Germinal center (tissue), 1 donor: Measurements from ENCODE around the gene MRS2.
"Not testable (repeated sequence)": the region's sequence is repeated elsewhere in the genome, so short reads cannot be mapped to it uniquely, and the experiment has no call there.

Experiments
- DNase-seq: peaks from one replicate; pipeline ENCODE4 v3.0.0; 2012; ENCODE audit warnings: mixed read lengths, low spot score

Gene MRS2

GRCh38 chr6:24387818-24388217 lies 14.9 kb upstream of the MRS2 start:
- DNase-seq = no peak

- DNase-seq = no peak
These were observed 11.5 kb upstream of the MRS2 start for GRCh38 chr6:24391208-24391607.

- DNase-seq = no peak
These were observed 10.9 kb upstream of the MRS2 start for GRCh38 chr6:24391756-24392405.

DNA sequence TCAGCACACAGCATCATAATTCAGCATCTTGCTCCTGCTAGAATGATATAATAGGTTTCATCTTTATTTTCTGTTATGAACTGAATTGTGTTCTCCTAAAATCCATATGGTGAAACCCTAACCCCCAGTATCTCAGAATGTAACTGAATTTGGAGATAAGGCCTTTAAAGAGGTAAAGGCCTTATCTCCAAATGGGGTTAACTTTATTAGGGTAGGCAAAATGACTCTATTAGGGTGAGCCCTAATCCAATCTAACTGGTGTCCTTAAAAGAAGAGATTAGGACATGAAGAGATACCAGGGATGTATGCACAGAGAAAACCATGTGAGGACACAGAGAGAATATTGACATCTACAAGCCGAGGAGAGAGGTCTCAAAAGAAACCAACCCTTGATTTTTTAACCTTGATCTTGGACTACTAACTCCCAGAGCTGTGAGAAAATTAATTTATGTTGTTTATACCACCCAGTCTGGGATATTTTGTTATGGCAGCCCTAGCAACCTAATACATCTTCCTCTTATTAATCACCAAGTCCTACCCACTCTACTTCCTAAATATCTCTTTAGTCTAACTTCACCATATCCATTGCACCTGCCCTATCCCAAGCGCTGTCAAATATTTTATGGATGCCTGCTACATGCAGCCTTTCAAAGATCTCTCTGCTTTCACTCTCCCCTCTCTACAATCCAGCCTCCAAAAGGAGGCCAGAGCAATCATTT lies 8.5 kb upstream of the MRS2 start:
- DNase-seq = no peak

DNA sequence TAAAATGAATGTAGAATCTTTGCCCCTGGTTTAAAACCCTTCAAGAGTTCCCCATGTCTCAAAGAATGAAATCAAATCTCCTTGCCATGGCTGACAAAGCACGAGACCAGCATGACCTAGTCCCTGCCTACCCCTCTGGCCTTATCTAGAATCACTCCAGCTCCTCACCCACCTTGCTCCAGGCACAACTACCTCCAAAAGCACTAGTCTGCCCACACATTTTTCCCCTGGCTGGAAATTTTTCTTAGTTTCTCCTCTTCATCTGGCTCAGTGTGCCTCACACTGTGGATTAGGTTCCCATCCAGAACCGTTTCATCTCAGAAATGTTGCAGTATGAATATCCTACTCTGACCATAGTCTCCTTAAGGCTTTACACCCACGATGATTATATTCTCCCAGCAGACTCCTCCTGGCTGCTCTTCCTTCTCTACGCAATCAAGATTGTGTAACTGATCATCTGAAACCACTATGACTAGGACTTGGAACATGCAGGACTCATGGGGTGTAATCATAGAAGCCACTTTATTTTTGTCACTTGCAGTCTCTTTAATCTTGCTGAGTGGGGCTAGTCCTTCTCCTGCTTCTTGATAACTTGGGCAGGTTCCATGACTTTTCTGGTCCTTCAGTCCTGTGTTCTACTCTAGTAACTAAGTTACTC lies 7.8 kb upstream of the MRS2 start:
- DNase-seq = no peak

GRCh38 chr6:24396824-24397223 lies 5.9 kb upstream of the MRS2 start:
- no peak for DNase-seq

DNA sequence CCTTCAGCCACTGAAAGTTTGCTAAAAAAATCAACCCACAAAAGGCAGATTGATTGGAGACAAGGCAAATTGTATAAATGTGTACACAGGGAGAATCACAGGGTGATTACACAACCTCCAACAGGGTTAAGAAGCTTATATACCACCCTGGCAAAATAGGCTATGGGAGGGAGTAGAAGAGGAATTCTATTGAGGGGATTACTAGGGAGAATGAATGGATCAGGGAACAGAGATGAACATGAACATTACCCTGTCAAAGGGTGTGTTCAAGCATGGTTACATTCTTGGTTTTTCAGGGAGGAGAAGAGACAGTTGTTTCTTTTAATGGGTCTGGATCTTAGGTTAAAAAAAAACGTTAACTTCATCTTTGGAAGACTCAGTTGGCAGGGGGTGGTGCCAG lies 5.1 kb upstream of the MRS2 start:
- no peak for DNase-seq

DNA sequence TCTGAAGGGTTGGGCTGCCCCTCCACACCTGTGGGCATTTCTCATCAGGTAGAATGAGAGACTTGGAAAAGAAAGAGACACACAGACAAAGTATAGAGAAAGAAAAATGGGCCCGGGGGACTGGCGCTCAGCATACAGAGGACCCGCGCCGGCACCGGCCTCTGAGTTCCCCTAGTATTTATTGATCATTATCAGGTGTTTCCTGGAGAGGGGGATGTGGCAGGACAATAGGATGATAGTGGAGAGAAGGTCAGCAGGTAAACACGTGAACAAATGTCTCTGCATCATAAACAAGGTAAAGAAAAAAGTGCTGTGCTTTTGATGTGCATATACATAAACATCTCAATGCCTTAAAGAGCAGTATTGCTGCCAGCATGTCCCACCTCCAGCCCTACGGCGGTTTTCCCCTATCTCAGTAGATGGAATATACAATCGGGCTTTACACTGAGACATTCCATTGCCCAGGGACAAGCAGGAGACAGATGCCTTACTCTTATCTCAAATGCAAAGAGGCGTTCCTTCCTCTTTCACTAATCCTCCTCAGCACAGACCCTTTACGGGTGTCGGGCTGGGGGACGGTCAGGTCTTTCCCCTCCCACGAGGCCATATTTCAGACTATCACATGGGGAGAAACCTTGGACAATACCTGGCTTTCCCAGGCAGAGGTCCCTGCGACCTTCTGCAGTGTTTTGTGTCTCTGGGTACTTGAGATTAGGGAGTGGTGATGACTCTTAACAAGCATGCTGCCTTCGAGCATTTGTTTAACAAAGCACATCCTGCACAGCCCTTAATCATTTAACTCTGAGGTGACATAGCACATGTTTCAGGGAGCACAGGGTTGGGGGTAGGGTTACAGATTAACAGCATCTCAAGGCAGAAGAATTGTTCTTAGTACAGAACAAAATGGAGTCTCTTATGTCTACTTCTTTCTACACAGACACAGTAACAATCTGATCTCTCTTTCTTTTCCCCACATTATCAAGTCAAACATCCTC lies 2.4 kb upstream of the MRS2 start:
- not testable (repeated sequence) for DNase-seq

DNA sequence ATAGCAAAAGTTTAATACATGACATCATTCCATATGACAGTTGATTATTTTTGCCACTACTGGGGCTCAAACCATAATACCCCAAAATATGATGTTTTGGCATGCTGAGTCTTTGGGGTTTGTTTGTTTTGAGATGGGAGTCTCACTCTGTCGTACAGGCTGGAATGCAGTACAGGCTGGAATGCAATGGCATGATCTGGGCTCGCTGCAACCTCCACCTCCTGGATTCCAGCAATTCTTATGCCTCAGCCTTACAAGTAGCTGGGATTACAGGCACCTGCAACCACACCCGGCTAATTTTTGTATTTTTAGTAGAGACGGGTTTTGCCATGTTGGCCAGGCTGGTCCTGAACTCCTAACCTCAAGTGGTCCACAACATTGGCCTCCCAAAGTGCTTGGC lies 1.3 kb upstream of the MRS2 start:
- DNase-seq = no peak

GRCh38 chr6:24403501-24403824 lies 727 bp downstream of the MRS2 start:
- DNase-seq = no peak

GRCh38 chr6:24405262-24405661 lies 2.5 kb downstream of the MRS2 start:
- DNase-seq = no peak

GRCh38 chr6:24408719-24409410 lies 6.1 kb downstream of the MRS2 start:
- DNase-seq = no peak

GRCh38 chr6:24410622-24411021 lies 7.9 kb downstream of the MRS2 start:
- DNase-seq = no peak

- DNase-seq = no peak
These were observed 9.6 kb downstream of the MRS2 start for GRCh38 chr6:24412294-24412693.

GRCh38 chr6:24414531-24414930 lies 11.8 kb downstream of the MRS2 start:
- DNase-seq = not testable (repeated sequence)

GRCh38 chr6:24415753-24416152 lies 13.0 kb downstream of the MRS2 start:
- no peak for DNase-seq

- DNase-seq = no peak
These were observed 16.8 kb downstream of the MRS2 start for GRCh38 chr6:24419526-24419925.

- DNase-seq = no peak
These were observed 22.4 kb downstream of the MRS2 start for GRCh38 chr6:24425091-24425490.

DNA sequence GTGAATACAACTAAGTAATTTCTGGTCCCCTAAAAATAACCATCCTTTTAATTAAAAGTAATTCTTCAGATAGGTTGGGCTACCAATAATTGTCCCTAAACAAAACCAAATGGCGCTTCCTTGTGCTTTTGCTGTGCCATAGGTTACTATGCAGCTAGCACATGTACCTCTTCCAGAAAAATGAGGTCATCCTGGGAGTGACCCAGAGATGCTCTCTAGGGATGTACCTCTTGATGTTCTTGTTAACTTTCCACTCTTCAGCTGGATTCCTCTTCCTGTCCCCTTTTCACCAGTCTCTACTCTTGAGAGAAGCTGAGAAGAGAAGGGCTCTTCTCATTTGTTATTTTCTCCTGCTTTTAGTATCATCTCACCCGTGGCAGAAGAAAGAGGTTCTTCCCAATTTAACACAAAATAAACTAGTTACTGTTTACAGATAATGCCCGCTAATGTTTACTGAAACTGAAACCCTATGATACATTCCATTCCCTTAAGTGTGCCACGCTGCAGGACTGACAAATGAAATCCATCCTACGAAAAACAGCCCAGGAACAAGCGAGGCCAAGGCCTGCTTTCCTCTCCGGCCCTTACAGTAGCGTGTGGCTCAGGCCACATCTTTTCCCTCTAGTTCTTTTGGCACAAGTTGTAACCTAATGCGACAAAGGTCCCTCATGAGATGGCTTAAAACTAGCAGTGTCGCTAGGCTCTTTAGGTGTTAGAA lies 24.2 kb downstream of the MRS2 start:
- DNase-seq = no peak

- no peak for DNase-seq
These were observed 25.9 kb downstream of the MRS2 start for GRCh38 chr6:24428615-24429014.

DNA sequence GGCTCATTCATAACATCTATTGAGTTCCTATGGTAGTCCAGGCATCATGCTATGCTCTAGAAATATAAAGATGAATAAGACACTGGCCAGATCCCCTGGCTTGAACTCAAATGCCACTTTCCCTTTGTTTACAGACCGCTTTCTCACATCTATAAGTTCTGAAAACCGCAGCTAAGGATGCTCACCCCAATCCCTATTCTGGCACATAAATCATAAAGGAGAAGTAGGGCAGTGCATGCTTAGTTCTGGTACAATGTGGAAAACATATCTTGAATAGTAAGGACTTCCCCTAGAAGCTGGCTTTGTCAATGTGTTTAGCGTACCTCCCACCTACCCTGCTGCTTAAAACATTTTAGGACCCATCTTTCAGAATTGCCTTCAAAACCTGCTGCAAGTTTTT lies 26.4 kb downstream of the MRS2 start:
- no peak for DNase-seq
